OCI-LY3 (cell line): ENCODE data around the gene KIF1B.

Source experiments
- CTCF ChIP-seq: fragments of 200-600, 300-600 bp; sonication (generic); IDR thresholded peaks from 2 replicates; pipeline ENCODE4 v1.5.1; 2014; ENCODE audit warnings: antibody characterized with exemption, low read length, low read depth
- EZH2phosphoT487 ChIP-seq: fragments of 200-600 bp; shearing (Covaris generic); IDR thresholded peaks from 2 replicates; pipeline ENCODE4 v1.6.1; 2018; ENCODE audit warnings: antibody characterized with exemption, mixed run types, low read depth

- peak; percentile 64 for TF ChIP-seq CTCF
- no peak for TF ChIP-seq EZH2phosphoT487
Measured at GRCh38 chr1:10430216-10431069, 220.1 kb downstream of the KIF1B start, which contains the start of gene CENPS.
